Ovary (tissue), 9 donors: ENCODE results near the gene STK24. TPM values are rescaled to one million over a fixed set of nuclear protein-coding genes. Genes with fewer than 3 reads are reported as not detected.

Source experiments
- DNase-seq, 5 donors: peaks; one replicate each; pipeline ENCODE4 v3.0.0-alpha.2; 2019 to 2020
- H3K27ac ChIP-seq, 2 donors: fragments of 200-600 bp; one replicate each; pipeline versions ENCODE4 v1.5.1 to v1.8.0; 2019 to 2022
- H3K27me3 ChIP-seq: fragments of 200-600 bp; one replicate; pipeline ENCODE4 v1.8.0; 2022
- H3K36me3 ChIP-seq: fragments of 200-600 bp; sonication (generic); one replicate; pipeline ENCODE4 v1.5.1; 2019
- H3K4me1 ChIP-seq: one replicate; pipeline ENCODE4 v1.8.1; 2013; ENCODE audit warnings: mild to moderate bottlenecking, moderate library complexity; ENCODE audit not compliant: insufficient read depth
- H3K4me3 ChIP-seq: fragments of 200-600 bp; sonication (generic); one replicate; pipeline ENCODE4 v1.5.1; 2017
- H3K9me3 ChIP-seq, 2 donors: fragments of 200-600 bp in 1 of 2; sonication (generic) in 1 of 2; one replicate each; pipeline versions ENCODE4 v1.5.1 to v1.8.1; 2013 to 2019; ENCODE audit warnings: mild to moderate bottlenecking in 1 of 2, moderate library complexity in 1 of 2
- EP300 ChIP-seq: sonication (generic); formaldehyde crosslinking; IDR thresholded peaks from one replicate; pipeline ENCODE4 v1.6.1; 2017; ENCODE audit warnings: antibody characterized with exemption
- POLR2A ChIP-seq: fragments of 450-650 bp; IDR thresholded peaks from one replicate; pipeline ENCODE4 v1.6.1; 2017; ENCODE audit warnings: antibody characterized with exemption, mild to moderate bottlenecking, moderate library complexity
- WGBS, 3 donors: extraction: QIAGEN DNeasy Blood & Tissue Kit in 1 of 3; methylation state at CpG; one replicate each; pipeline versions ENCODE4 v1.1.5 to v1.1.7; 2013 to 2017; 5-methylcytosine and 5-hydroxymethylcytosine counted together
- intact Hi-C, 4 donors: fragments of 100-400 bp; cut with DNase I; formaldehyde crosslinking; loops; one replicate each; pipeline versions ENCODE4 v1.11.0 to v1.15.1; 2022 to 2023
- polyA plus RNA-seq, 2 donors: library from polyadenylated mRNA; stranded (reverse); fragments of 200-250 nt in 1 of 2; fragments of 350-450 nt in 1 of 2; fragmentation: Illumina TruSeq in 1 of 2; extraction: RNeasy Lipid Tissue Mini Kit (QIAGEN cat#74804) in 1 of 2; gene quantifications; one replicate each; pipeline ENCODE4 v1.2.3, GENCODE V29; 2013 to 2014
- total RNA-seq, 7 donors: library from RNA; depleted of rRNA in 2 of 7; stranded (reverse); fragments of >200 nt in 2 of 7; fragmentation: NEBNext Ultra II Directional in 3 of 7; extraction: Animal tissue kit (Norgen Biotek cat#: 25700) in 3 of 7; gene quantifications; one replicate each; pipeline versions ENCODE4 v1.1.0 to v1.2.4, GENCODE V29; 2016 to 2023
- TF ChIP-seq, protein P1 (sequence below), 3 donors: fragments of 450-650 bp in 2 of 3; fragments of 200-600 bp in 1 of 3; IDR thresholded peaks; one replicate each; pipeline versions ENCODE4 v1.5.1 to v1.8.0; 2016 to 2022; ENCODE audit warnings: antibody characterized with exemption in 3 of 3, mild to moderate bottlenecking in 1 of 3
- donor health status: DM: no; HTN: no; CAD: no; lungs with moderate emphysema.
- donor health status: DM: no; HTN: no; CAD: no.
- donor health status: Bipolar disorder and iron deficiency.
- donor health status: DM: yes; HTN: yes; CAD: no.
- donor health status: DM: no; HTN: no; CAD: no.
- donor health status: DM: yes; HTN: yes; CAD: no.

The STK24 gene
- total and polyA plus RNA-seq, 9 donors, result 34.0 to 153 (median 60.6) TPM

DNA sequence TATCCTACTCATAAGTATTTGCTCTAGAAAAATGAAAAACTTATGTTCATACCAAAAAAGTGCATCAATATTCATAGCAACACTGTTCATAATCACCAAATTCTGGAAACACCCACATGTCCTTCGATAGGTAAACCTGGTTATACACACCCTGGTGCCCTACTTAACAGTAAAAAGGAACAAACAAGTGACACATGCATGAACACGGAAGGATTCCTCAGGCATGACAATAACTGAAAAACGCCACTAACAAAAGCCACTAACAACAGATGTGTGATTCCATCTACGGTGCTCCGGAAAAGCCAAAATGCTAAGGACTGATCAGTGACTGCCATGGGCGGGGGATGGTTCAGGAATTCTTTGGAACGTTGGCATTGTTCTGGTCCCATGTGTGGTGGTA is 65.5 kb downstream of the STK24 start:
- H3K27ac ChIP-seq, result no peak overlapping the region
- intact Hi-C loops, result no loop called here
- no peak for DNase-seq
- no peaks in the 10 kb centered on the region for H3K36me3 ChIP-seq
- H3K27me3 ChIP-seq, result no peaks in the 10 kb centered on the region
- H3K4me1 ChIP-seq, result peaks cover 18% of the 10 kb centered on the region
- TF ChIP-seq, protein P1, sequence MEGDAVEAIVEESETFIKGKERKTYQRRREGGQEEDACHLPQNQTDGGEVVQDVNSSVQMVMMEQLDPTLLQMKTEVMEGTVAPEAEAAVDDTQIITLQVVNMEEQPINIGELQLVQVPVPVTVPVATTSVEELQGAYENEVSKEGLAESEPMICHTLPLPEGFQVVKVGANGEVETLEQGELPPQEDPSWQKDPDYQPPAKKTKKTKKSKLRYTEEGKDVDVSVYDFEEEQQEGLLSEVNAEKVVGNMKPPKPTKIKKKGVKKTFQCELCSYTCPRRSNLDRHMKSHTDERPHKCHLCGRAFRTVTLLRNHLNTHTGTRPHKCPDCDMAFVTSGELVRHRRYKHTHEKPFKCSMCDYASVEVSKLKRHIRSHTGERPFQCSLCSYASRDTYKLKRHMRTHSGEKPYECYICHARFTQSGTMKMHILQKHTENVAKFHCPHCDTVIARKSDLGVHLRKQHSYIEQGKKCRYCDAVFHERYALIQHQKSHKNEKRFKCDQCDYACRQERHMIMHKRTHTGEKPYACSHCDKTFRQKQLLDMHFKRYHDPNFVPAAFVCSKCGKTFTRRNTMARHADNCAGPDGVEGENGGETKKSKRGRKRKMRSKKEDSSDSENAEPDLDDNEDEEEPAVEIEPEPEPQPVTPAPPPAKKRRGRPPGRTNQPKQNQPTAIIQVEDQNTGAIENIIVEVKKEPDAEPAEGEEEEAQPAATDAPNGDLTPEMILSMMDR (IDR thresholded peaks at IDR 0.05), result no peak
- no peak for TF ChIP-seq EP300
- no peaks in the 10 kb centered on the region for H3K9me3 ChIP-seq
- WGBS, 3 donors, result 93 to 96% (median 94%) methylated on average over 7 of the region's 7 CpGs
- no peak overlapping the region for H3K4me3 ChIP-seq

DNA sequence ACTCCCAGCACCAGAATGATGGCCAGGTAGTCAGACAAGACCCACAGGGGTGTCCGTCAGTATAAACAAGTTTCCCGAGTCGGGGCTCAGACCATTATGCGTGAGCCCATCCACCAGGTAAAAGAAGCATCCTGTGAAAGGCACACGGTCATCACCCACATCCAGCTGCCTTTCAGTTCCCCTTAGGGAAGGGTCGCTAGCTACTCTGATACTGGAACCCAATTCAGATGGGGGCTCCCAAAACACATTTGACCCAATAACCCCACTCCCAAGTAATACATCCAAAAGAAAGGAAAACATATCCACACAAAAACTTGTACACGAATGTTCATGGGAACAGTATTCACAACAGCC is 66.8 kb downstream of the STK24 start:
- no peaks in the 10 kb centered on the region for H3K27me3 ChIP-seq
- no peak for DNase-seq
- H3K36me3 ChIP-seq, result no peaks in the 10 kb centered on the region
- intact Hi-C loops, result no loop called here
- no peak overlapping the region for H3K27ac ChIP-seq
- H3K4me3 ChIP-seq, result no peak overlapping the region
- H3K4me1 ChIP-seq, result peaks cover 20% of the 10 kb centered on the region
- 91 to 94% (median 92%) methylated on average over 7 of the region's 7 CpGs for WGBS, 3 donors
- no peaks in the 10 kb centered on the region for H3K9me3 ChIP-seq
- TF ChIP-seq, protein P1 (IDR thresholded peaks at IDR 0.05), result no peak
- no peak for TF ChIP-seq EP300
- no peak for TF ChIP-seq POLR2A

- Histone ChIP-seq H3K27me3 (no peaks in the 10 kb centered on the region), H3K9me3 (no peaks in the 10 kb centered on the region), H3K4me1 (peaks cover 23% of the 10 kb centered on the region), H3K4me3 (no peak overlapping the region), H3K36me3 (no peaks in the 10 kb centered on the region), H3K27ac (no peak overlapping the region)
- intact Hi-C loops, result loop anchor here in 2 of 4 donors (5.0 to 10.0 kb wide), 2 partner anchors 55 to 68 kb away; partner anchors contain the start of gene STK24 (in 1 of the 2)
- peak in 1 of 5 donors; percentile 47 for DNase-seq
- 56 to 63% (median 60%) methylated on average over 10 of the region's 10 CpGs for WGBS, 3 donors
- TF ChIP-seq, protein P1 (IDR thresholded peaks at IDR 0.05), result no peak
- TF ChIP-seq EP300 (no peak), POLR2A (no peak)
Observed at GRCh38 chr13:98509271-98510155, 67.4 kb downstream of the STK24 start.

DNA sequence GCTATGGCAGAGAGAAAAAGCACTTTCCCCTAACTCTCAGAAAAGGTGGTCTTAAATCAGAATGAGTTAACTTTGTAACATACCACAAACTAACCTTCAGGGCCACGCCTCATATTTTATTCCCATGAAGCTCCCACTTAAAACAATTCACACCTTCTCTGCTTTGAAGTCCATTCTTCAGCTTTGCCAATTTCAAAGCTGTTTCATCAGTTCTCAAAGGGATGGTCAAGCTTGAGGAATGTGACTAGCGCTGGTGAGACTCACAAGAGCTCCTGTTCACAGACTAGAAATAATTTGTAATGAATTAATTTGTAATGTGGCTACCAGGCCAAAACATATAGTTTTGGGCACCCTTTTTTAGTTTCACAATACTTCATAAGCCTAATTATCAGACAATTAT is 68.2 kb downstream of the STK24 start:
- 84 to 90% (median 87%) methylated on average over 2 of the region's 2 CpGs for WGBS, 3 donors
- intact Hi-C loops, result loop anchor here in 2 of 4 donors (5.0 to 10.0 kb wide), 2 partner anchors 56 to 69 kb away; partner anchors contain the start of gene STK24 (in 1 of the 2)
- TF ChIP-seq, protein P1 (IDR thresholded peaks at IDR 0.05), result no peak
- TF ChIP-seq EP300, result no peak
- Histone ChIP-seq H3K9me3 (no peaks in the 10 kb centered on the region), H3K27ac (no peak overlapping the region), H3K4me1 (peaks cover 29% of the 10 kb centered on the region), H3K4me3 (no peak overlapping the region), H3K36me3 (no peaks in the 10 kb centered on the region), H3K27me3 (no peaks in the 10 kb centered on the region)
- DNase-seq, result no peak
